ENCODE measurements around the gene OSTM1. TPM values are rescaled to one million over a fixed set of nuclear protein-coding genes. Genes with fewer than 3 reads are reported as not detected.

Gene OSTM1
- total and polyA plus RNA-seq, 10 of the 15 experiments (the other 5 are each of a cell fraction or from before 2014, with no cell fraction given), result 3.0 to 17.1 (median 5.8) TPM

GRCh38 chr6:108120311-108120710 lies 45.8 kb upstream of the OSTM1 start (continued):
- TF ChIP-seq BCL11A (IDR thresholded peaks at IDR 0.05; ENCODE audit: low read depth, low read length) (no peak), YY1 (IDR thresholded peaks at IDR 0.05; ENCODE audit: low read depth, low read length) (no peak), ZBTB11 (CRISPR knock-in tag; IDR thresholded peaks at IDR 0.05) (no peak), EP300 (IDR thresholded peaks at IDR 0.05; ENCODE audit: borderline replicate concordance in 1 of 2, control insufficient read depth in 1 of 2, low read depth in 2 of 2, low read length in 2 of 2) (no peak), BACH1 (IDR thresholded peaks at IDR 0.05; ENCODE audit: borderline replicate concordance) (no peak)

- peaks cover 3% of the 10 kb centered on the region; the same call in 1 of the 2 replicates for H3K4me1 ChIP-seq (ENCODE audit: control insufficient read depth, insufficient read depth, low read length)
- ChIA-PET CTCF (no interaction called here), RAD21 (ENCODE audit: unreplicated experiment) (no interaction called here), SMC1A (ENCODE audit: uncharacterized antibody, unreplicated experiment) (no interaction called here), POLR2A (no interaction called here)
- no peak overlapping the region for H3K9ac ChIP-seq (ENCODE audit: control insufficient read depth, insufficient read depth, low read length)
- H3K4me3 ChIP-seq, result no peak overlapping the region
- no peak for FAIRE-seq
- H2AFZ ChIP-seq (ENCODE audit: control insufficient read depth, low read depth, low read length), result no peak overlapping the region
- no peak for ATAC-seq
- H3K27me3 ChIP-seq (replicated peaks in 1 of 2; ENCODE audit: control insufficient read depth in 2 of 2, insufficient read depth in 2 of 2, low read length in 1 of 2), result peaks cover 38 to 41% of the 10 kb centered on the region in 2 experiments
- H3K4me2 ChIP-seq (ENCODE audit: control insufficient read depth, insufficient read depth), result no peak overlapping the region
- H3K27ac ChIP-seq (ENCODE audit: control insufficient read depth, insufficient read depth), result no peak overlapping the region
- no peaks in the 10 kb centered on the region for H3K36me3 ChIP-seq (ENCODE audit: control insufficient read depth in 2 of 2, insufficient read depth in 2 of 2, low read length in 1 of 2)
- H4K20me1 ChIP-seq (ENCODE audit: control insufficient read depth, insufficient read depth), result no peaks in the 10 kb centered on the region
- H3K79me2 ChIP-seq (ENCODE audit: control insufficient read depth, insufficient read depth, low read length), result no peaks in the 10 kb centered on the region
- BruUV-seq (replicated peaks), result no TSS peak
- intact Hi-C loops (cut with micrococcal nuclease; ENCODE audit: unreplicated experiment), result no loop called here
- no peak for DNase-seq (ENCODE audit: low read depth, low spot score)
- H3K9me3 ChIP-seq (replicated peaks; ENCODE audit: control insufficient read depth, insufficient read depth, low read length), result no peaks in the 10 kb centered on the region
- 30% methylated on average over 22 of the region's 24 CpGs for WGBS (ENCODE audit: insufficient coverage, insufficient replicate concordance, low lambda C conversion rate, missing lambda C conversion rate)
- in situ Hi-C loops (cut with MboI), result loop anchor here (5.0 to 10.0 kb wide), 2 partner anchors 373 to 405 kb away; no protein-coding TSS in a partner anchor
- no peak for TF ChIP-seq GATAD2B (conservative IDR thresholded peaks at IDR 0.05; ENCODE audit: low read depth)
- TF ChIP-seq MEF2A (IDR thresholded peaks at IDR 0.05; ENCODE audit: insufficient read depth, low read depth, low read length), result no peak
- no peak for TF ChIP-seq CTCF (IDR thresholded peaks at IDR 0.05 in 2 of 3, conservative IDR thresholded peaks at IDR 0.05 in 1 of 3; ENCODE audit: control insufficient read depth in 2 of 3, extremely low read depth in 1 of 3, insufficient read depth in 1 of 3, low read depth in 3 of 3, low read length in 3 of 3)
- TF ChIP-seq TARDBP (IDR thresholded peaks at IDR 0.05; ENCODE audit: borderline replicate concordance), result no peak
- no peak for TF ChIP-seq NFXL1 (IDR thresholded peaks at IDR 0.05; ENCODE audit: borderline replicate concordance)
- TF ChIP-seq EZH2 (IDR thresholded peaks at IDR 0.05; ENCODE audit: borderline replicate concordance, control insufficient read depth, low read depth, low read length), result no peak
- no peak for TF ChIP-seq SUZ12 (IDR thresholded peaks at IDR 0.05; ENCODE audit: unreplicated experiment)
- TF ChIP-seq TBL1XR1 (IDR thresholded peaks at IDR 0.05; ENCODE audit: low read depth, low read length), result no peak
- no peak for TF ChIP-seq JUNB (IDR thresholded peaks at IDR 0.05)
- TF ChIP-seq RAD21 (IDR thresholded peaks at IDR 0.05; ENCODE audit: insufficient read depth, low read depth, low read length), result no peak
Observed at GRCh38 chr6:108119769-108120141, 45.2 kb upstream of the OSTM1 start.
